OCI-LY7 (cell line): ENCODE data around the gene ERLIN1. TPM values are rescaled to one million over a fixed set of nuclear protein-coding genes. Genes with fewer than 3 reads are reported as not detected.

ENCODE experiments used
- BruUV-seq: library from RNA; stranded (reverse); fragments of 400-500 nt; replicated peaks from 2 replicates; lab custom pipeline; 2021; lab: Mats Ljungman, UMichigan
- CTCF ChIA-PET: fragments of 300-600 bp; sonication (Branson Sonifier 250); formaldehyde crosslinking; loops from one replicate; lab custom pipeline; 2022; ENCODE audit warnings: antibody characterized with exemption; ENCODE audit not compliant: unreplicated experiment; lab: Charles Lee
- POLR2A ChIA-PET: fragments of 300-600 bp; sonication (Branson Sonifier 250); formaldehyde crosslinking; loops from one replicate; lab custom pipeline; 2022; ENCODE audit warnings: antibody characterized with exemption; lab: Charles Lee
- DNase-seq: peaks from one replicate; pipeline ENCODE4 v3.0.0-alpha.2; 2015; ENCODE audit warnings: low spot score
- H2AFZ ChIP-seq: fragments of 200-600 bp; sonication (generic), shearing (Covaris generic); 2 replicates; pipeline ENCODE4 v1.6.1; 2014; ENCODE audit warnings: mild to moderate bottlenecking, antibody characterized with exemption, low read length, moderate library complexity
- H3K27ac ChIP-seq: fragments of 200-600 bp; sonication (generic); 2 replicates; pipeline ENCODE4 v1.5.1; 2014; ENCODE audit warnings: mixed run types, low read depth, mild to moderate bottlenecking, moderate library complexity, low read length, inconsistent platforms; ENCODE audit not compliant: poor library complexity, severe bottlenecking
- H3K36me3 ChIP-seq: fragments of 200-600 bp; sonication (generic); 2 replicates; pipeline ENCODE4 v1.6.1; 2014; ENCODE audit warnings: mild to moderate bottlenecking, antibody characterized with exemption, low read length, moderate library complexity, mixed read lengths; ENCODE audit not compliant: insufficient read depth
- H3K4me1 ChIP-seq: fragments of 200-600 bp; sonication (generic); 2 replicates; pipeline ENCODE4 v1.5.1; 2014; ENCODE audit warnings: mild to moderate bottlenecking, low read length; ENCODE audit not compliant: insufficient read depth, poor library complexity, severe bottlenecking
- H3K4me2 ChIP-seq: fragments of 200-600 bp; sonication (generic); 2 replicates; pipeline ENCODE4 v1.6.1; 2014; ENCODE audit warnings: mild to moderate bottlenecking, low read length
- H3K4me3 ChIP-seq: fragments of 200-600 bp; sonication (generic); 2 replicates; pipeline ENCODE4 v1.5.1; 2014; ENCODE audit warnings: mild to moderate bottlenecking, low read depth, low read length; ENCODE audit not compliant: poor library complexity, severe bottlenecking
- H3K79me2 ChIP-seq: fragments of 200-600 bp; sonication (generic); 2 replicates; pipeline ENCODE4 v1.6.1; 2016; ENCODE audit warnings: low read depth, mild to moderate bottlenecking, low read length, moderate library complexity, mixed read lengths; ENCODE audit not compliant: insufficient read depth
- H3K9me2 ChIP-seq: fragments of 200-600 bp; sonication (generic); 2 replicates; pipeline ENCODE4 v1.6.1; 2016; ENCODE audit warnings: mild to moderate bottlenecking, low read length, mixed read lengths; ENCODE audit not compliant: insufficient read depth
- H3K9me3 ChIP-seq: fragments of 200-600 bp; sonication (generic); 2 replicates; pipeline ENCODE4 v1.6.1; 2014; ENCODE audit warnings: mild to moderate bottlenecking, mixed run types, low read length, mixed read lengths
- H4K20me1 ChIP-seq: fragments of 200-600 bp; sonication (generic); 2 replicates; pipeline ENCODE4 v1.6.1; 2014; ENCODE audit warnings: mild to moderate bottlenecking, antibody characterized with exemption, low read length, moderate library complexity, mixed read lengths; ENCODE audit not compliant: insufficient read depth
- CTCF ChIP-seq: fragments of 200-600 bp; sonication (generic); conservative IDR thresholded peaks from 2 replicates; pipeline ENCODE4 v1.5.1; 2014; ENCODE audit warnings: mild to moderate bottlenecking, antibody characterized with exemption, low read length, moderate library complexity, mixed read lengths
- EZH2phosphoT487 ChIP-seq: fragments of 200-600 bp; sonication (generic); IDR thresholded peaks from 2 replicates; pipeline ENCODE4 v1.6.1; 2018; ENCODE audit warnings: low read depth, borderline replicate concordance, mild to moderate bottlenecking, mixed run types, antibody characterized with exemption, low read length, moderate library complexity, mixed read lengths
- intact Hi-C: fragments of 100-400 bp; cut with micrococcal nuclease; formaldehyde crosslinking; loops from one replicate; pipeline ENCODE4 v1.10.0; 2022; ENCODE audit not compliant: unreplicated experiment
- total RNA-seq, 2 experiments: library from RNA; depleted of rRNA in 1 of 2; stranded (reverse); fragments of >200 nt in 1 of 2; shearing (Covaris generic) in 1 of 2; gene quantifications; 2 replicates each; pipeline ENCODE4 v1.2.3, GENCODE V29; 2014 to 2022

Gene ERLIN1
- total RNA-seq, 2 experiments from 2014 or later = 24.1 to 26.7 TPM

GRCh38 chr10:100109670-100110069, 76.2 kb downstream of the ERLIN1 start:
- DNase-seq = peak; percentile 51
- no peaks in the 10 kb centered on the region for H3K4me1 ChIP-seq
- intact Hi-C loops = no loop called here
- H3K9me3 ChIP-seq = no peaks in the 10 kb centered on the region
- no peaks in the 10 kb centered on the region for H3K9me2 ChIP-seq
- no peaks in the 10 kb centered on the region for H3K79me2 ChIP-seq
- TF ChIP-seq CTCF (no peak), EZH2phosphoT487 (no peak)
- H3K4me3 ChIP-seq = no peak overlapping the region
- no peak overlapping the region for H3K27ac ChIP-seq
- ChIA-PET POLR2A (no interaction called here), CTCF (no interaction called here)
- peak overlapping the region; percentile 36; the same call in 1 of the 2 replicates for H2AFZ ChIP-seq
- no peaks in the 10 kb centered on the region for H3K36me3 ChIP-seq
- H4K20me1 ChIP-seq = no peaks in the 10 kb centered on the region
- H3K4me2 ChIP-seq = no peak overlapping the region
- BruUV-seq = no TSS peak

GRCh38 chr10:100106865-100107264, 79.0 kb downstream of the ERLIN1 start:
- no TSS peak for BruUV-seq
- Histone ChIP-seq H3K4me3 (no peak overlapping the region), H3K4me2 (no peak overlapping the region), H3K4me1 (no peaks in the 10 kb centered on the region), H2AFZ (no peak overlapping the region), H4K20me1 (no peaks in the 10 kb centered on the region), H3K27ac (no peak overlapping the region), H3K36me3 (no peaks in the 10 kb centered on the region), H3K9me2 (no peaks in the 10 kb centered on the region), H3K79me2 (no peaks in the 10 kb centered on the region), H3K9me3 (no peaks in the 10 kb centered on the region)
- intact Hi-C loops = no loop called here
- TF ChIP-seq CTCF (no peak), EZH2phosphoT487 (no peak)
- ChIA-PET CTCF (no interaction called here), POLR2A (interaction anchor here (1.0 kb wide), 1 partner anchor 11 kb away, joined by 3 read pairs; no protein-coding TSS in a partner anchor)
- no peak for DNase-seq

GRCh38 chr10:100104300-100104699, 81.5 kb downstream of the ERLIN1 start:
- CTCF ChIA-PET = no interaction called here

More at GRCh38 chr10:100104300-100104699, 81.5 kb downstream of the ERLIN1 start:
- no peak overlapping the region for H3K4me3 ChIP-seq
- H3K9me3 ChIP-seq = no peaks in the 10 kb centered on the region
- H4K20me1 ChIP-seq = no peaks in the 10 kb centered on the region
- H3K4me2 ChIP-seq = no peak overlapping the region
- no peak overlapping the region for H3K27ac ChIP-seq
- BruUV-seq = no TSS peak
- no peaks in the 10 kb centered on the region for H3K36me3 ChIP-seq
- intact Hi-C loops = no loop called here
- no peak for DNase-seq
- H3K9me2 ChIP-seq = no peaks in the 10 kb centered on the region
- POLR2A ChIA-PET = no interaction called here
- H2AFZ ChIP-seq = no peak overlapping the region
- H3K4me1 ChIP-seq = no peaks in the 10 kb centered on the region
- no peaks in the 10 kb centered on the region for H3K79me2 ChIP-seq
- TF ChIP-seq CTCF = no peak
- no peak for TF ChIP-seq EZH2phosphoT487
